Lung (tissue), 12 donors: Measurements from ENCODE around the gene KCNG1. TPM values are rescaled to one million over a fixed set of nuclear protein-coding genes. Genes with fewer than 3 reads are reported as not detected.

Experiments
- ATAC-seq: fragments of 200-7000 bp; cut with Tn5 transposase; one replicate; pipeline ENCODE4 v1.9.1; 2020; ENCODE audit warnings: moderate number of reproducible peaks; ENCODE audit not compliant: insufficient read depth, low FRiP score
- DNase-seq, 3 donors: peaks; one replicate each; pipeline ENCODE4 v3.0.0-alpha.2; 2013 to 2017
- H3K27ac ChIP-seq, 2 donors: one replicate each; pipeline ENCODE4 v1.5.1; 2013; ENCODE audit warnings: mild to moderate bottlenecking in 2 of 2, moderate library complexity in 2 of 2, control low read depth in 1 of 2, inconsistent platforms in 1 of 2, low read depth in 1 of 2, low read length in 1 of 2
- H3K27me3 ChIP-seq, 3 donors: one replicate each; pipeline ENCODE4 v1.5.1; 2013; ENCODE audit warnings: low read length in 2 of 3; ENCODE audit not compliant: control insufficient read depth in 3 of 3, insufficient read depth in 3 of 3
- H3K36me3 ChIP-seq, 4 donors: one replicate each; pipeline ENCODE4 v1.5.1; 2013; ENCODE audit warnings: low read length in 4 of 4, mild to moderate bottlenecking in 1 of 4, moderate library complexity in 1 of 4; ENCODE audit not compliant: control insufficient read depth in 4 of 4, insufficient read depth in 4 of 4
- H3K4me1 ChIP-seq, 5 donors: one replicate each; pipeline ENCODE4 v1.5.1; 2013; ENCODE audit warnings: low read length in 5 of 5, mild to moderate bottlenecking in 2 of 5, moderate library complexity in 1 of 5; ENCODE audit not compliant: control insufficient read depth in 5 of 5, insufficient read depth in 5 of 5
- H3K4me3 ChIP-seq: one replicate; pipeline ENCODE4 v1.5.1; 2013; ENCODE audit warnings: mild to moderate bottlenecking, control low read depth, moderate library complexity
- H3K9ac ChIP-seq, 2 donors: one replicate each; pipeline ENCODE4 v1.5.1; 2013; ENCODE audit warnings: low read length in 2 of 2, control low read depth in 1 of 2; ENCODE audit not compliant: insufficient read depth in 1 of 2
- H3K9me3 ChIP-seq, 4 donors: one replicate each; pipeline ENCODE4 v1.5.1; 2013; ENCODE audit warnings: low read length in 3 of 4, mild to moderate bottlenecking in 1 of 4, moderate library complexity in 1 of 4; ENCODE audit not compliant: control insufficient read depth in 4 of 4, insufficient read depth in 3 of 4
- CTCF ChIP-seq: IDR thresholded peaks from 2 replicates; pipeline ENCODE4 v1.5.1; 2012; ENCODE audit warnings: mild to moderate bottlenecking; ENCODE audit errors: control extremely low read depth, extremely low read depth
- WGBS, 2 donors: extraction: QIAGEN DNeasy Blood & Tissue Kit; methylation state at CpG; one replicate each; pipeline ENCODE4 v1.1.7; 2013; 5-methylcytosine and 5-hydroxymethylcytosine counted together
- polyA plus RNA-seq, 2 donors: library from polyadenylated mRNA; stranded (reverse); fragments of 200-250 nt; gene quantifications; one replicate each; pipeline ENCODE4 v1.2.1, GENCODE V29; 2013
- total RNA-seq, 2 donors: library from RNA; depleted of rRNA in 1 of 2; stranded (reverse); fragments of >200 nt in 1 of 2; gene quantifications; one replicate each; pipeline ENCODE4 v1.2.1, GENCODE V29; 2014 to 2021
- donor health status: control.
- donor health status: control.
- donor health status: Bipolar disorder and iron deficiency.
- donor health status: healthy.
- donor health status: DM: yes; HTN: yes; CAD: no.

The KCNG1 gene
- total and polyA plus RNA-seq, 4 donors = 0.14 to 0.58 (median 0.42) TPM

- Histone ChIP-seq H3K9me3 (peaks cover 0 to under 1% (median 0%) of the 10 kb centered on the region in 4 donors), H3K27me3 (peaks cover 12 to 81% (median 68%) of the 10 kb centered on the region in 3 donors), H3K36me3 (no peaks in the 10 kb centered on the region), H3K27ac (no peak overlapping the region), H3K9ac (no peak overlapping the region), H3K4me1 (peaks cover 0 to 11% (median 4%) of the 10 kb centered on the region in 5 donors), H3K4me3 (no peak overlapping the region)
- no peak for DNase-seq
- no peak for ATAC-seq
- TF ChIP-seq CTCF = no peak
- 47 to 48% methylated on average over 4 of the region's 4 CpGs for WGBS, 2 donors
Observed at GRCh38 chr20:51026269-51026668, 3.4 kb upstream of the KCNG1 start.

GRCh38 chr20:51024761-51025160 lies 1.9 kb upstream of the KCNG1 start:
- H3K4me1 ChIP-seq = peaks cover 0 to 11% (median 4%) of the 10 kb centered on the region in 5 donors
- no peak overlapping the region for H3K9ac ChIP-seq
- H3K9me3 ChIP-seq = no peaks in the 10 kb centered on the region
- ATAC-seq (no peak), DNase-seq (no peak)
- 34 to 41% methylated on average over 1 of the region's 1 CpG for WGBS, 2 donors
- H3K27ac ChIP-seq = no peak overlapping the region
- peaks cover 12 to 71% (median 64%) of the 10 kb centered on the region in 3 donors for H3K27me3 ChIP-seq
- H3K4me3 ChIP-seq = no peak overlapping the region
- no peaks in the 10 kb centered on the region for H3K36me3 ChIP-seq
- no peak for TF ChIP-seq CTCF

DNA sequence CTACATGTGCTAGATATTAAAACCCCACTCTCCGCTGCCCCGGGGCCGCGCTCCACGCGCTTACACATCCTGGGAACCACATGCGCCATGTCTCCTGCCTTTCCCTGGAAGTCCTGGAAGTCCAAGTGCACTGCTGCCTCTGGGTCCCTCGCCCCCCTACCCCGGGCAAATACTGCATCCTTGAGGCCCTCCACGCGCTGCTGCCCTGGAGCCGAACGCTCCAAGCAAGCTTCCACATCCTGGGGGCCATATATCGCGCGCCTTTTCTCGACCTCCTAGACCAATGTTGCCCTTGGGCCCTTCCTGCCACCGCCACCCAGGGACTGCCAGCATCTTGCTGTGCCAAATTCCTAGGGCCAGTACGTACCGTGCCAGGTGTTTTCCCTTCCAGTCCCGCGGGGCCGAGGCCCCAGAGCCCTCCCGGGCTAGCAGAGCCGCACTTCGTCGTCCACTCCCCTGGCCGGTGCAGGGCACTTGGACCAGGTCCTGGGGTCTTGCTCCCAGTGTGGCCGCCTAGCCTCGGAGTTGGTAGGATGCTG lies 779 bp upstream of the KCNG1 start:
- WGBS, 2 donors = 23 to 25% methylated on average over 29 to 30 of the region's 30 CpGs
- Histone ChIP-seq H3K4me3 (no peak overlapping the region), H3K9ac (no peak overlapping the region), H3K4me1 (peaks cover 0 to 11% (median 4%) of the 10 kb centered on the region in 5 donors), H3K27me3 (peaks cover 12 to 60% (median 53%) of the 10 kb centered on the region in 3 donors), H3K9me3 (no peaks in the 10 kb centered on the region), H3K36me3 (no peaks in the 10 kb centered on the region), H3K27ac (no peak overlapping the region)
- TF ChIP-seq CTCF = no peak
- ATAC-seq = no peak
- DNase-seq = no peak
